NT2/D1 (cell line): ENCODE results near the gene SSH2.

Source experiments
- YY1 ChIP-seq: IDR thresholded peaks from 2 replicates; pipeline ENCODE4 v1.6.1; 2011; ENCODE audit not compliant: insufficient read length, insufficient read depth
- ZNF274 ChIP-seq: IDR thresholded peaks from 2 replicates; pipeline ENCODE4 v1.6.1; 2011; ENCODE audit warnings: mild to moderate bottlenecking, low read depth, low read length

DNA sequence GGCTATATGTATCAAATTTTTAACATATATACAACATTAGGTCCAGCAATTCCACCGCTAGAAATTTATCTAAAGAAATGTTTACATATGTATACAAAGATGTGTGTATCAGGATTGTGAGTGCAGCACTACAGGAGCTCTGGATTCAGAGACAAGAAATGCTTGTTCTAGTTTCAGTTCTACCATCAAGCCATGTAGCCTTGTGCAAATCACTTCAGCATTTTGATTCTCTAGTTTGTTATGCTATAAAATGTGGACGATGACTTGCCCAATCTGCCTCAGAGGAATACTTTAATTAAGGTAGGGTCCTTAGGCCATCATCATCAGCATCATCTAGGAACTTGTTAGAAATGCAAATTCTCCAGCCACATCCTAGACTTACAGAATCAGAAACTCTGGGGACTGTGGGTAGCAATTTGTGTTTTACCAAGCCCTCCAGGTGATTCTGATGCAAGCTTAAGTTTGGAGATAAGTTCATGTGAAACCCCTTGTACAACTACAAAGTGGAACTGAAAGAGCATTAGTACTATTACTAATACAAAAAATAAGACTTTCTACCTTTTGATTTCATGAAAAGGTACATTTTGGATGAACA is 176.1 kb downstream of the SSH2 start:
- no peak for TF ChIP-seq ZNF274
- no peak for TF ChIP-seq YY1
